Measurements from ENCODE around the gene PMEPA1. TPM values are rescaled to one million over a fixed set of nuclear protein-coding genes. Genes with fewer than 3 reads are reported as not detected.

Gene PMEPA1
- total and polyA plus RNA-seq, 3 experiments from 2014 or later, result 0.30 to 4.4 (median 3.8) TPM

DNA sequence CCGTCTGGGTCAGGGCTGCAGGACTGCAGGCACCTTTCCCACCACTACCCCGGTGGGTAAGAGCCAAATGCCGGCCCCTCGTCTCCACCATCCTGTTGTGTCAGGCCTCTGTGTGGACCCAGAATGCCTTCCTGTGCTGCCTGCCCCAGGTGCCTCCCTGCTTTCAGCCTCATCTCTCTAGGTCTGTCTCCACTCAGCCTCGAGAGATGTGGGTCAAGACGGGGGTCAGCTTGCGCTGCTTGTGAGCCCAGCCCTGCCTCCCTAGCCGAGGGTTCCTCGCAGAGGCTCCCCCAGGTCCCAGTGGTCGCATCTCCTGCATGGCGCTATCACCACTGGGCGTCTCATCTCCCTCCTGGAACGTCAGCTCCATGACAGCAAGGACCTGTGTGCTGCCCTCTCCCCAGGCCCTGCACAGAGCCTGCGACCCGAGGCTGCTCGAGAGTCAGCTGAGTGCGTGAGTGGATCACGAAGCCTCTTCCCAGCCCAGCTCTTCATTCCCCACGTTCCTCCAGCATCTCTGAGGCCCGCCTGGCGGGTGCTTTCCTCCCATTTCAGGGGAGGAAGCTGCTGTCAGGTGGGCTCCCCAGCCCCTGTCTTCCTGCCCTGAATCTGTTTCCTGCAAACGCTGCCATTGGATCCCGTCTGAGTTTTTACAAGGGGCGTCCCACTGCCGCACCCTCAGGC lies 50.8 kb downstream of the PMEPA1 start:
- POLR2A ChIA-PET, result interaction anchor here (0.5 kb wide), 1 partner anchor 26 kb away, joined by 4 read pairs; no protein-coding TSS in a partner anchor
- Histone ChIP-seq H3K4me1 (ENCODE audit: insufficient read depth, low read length) (peaks cover 22% of the 10 kb centered on the region), H3K27me3 (ENCODE audit: insufficient read depth, low read length, poor library complexity, severe bottlenecking) (no peaks in the 10 kb centered on the region), H3K4me3 (ENCODE audit: low read length) (no peak overlapping the region), H3K9me3 (ENCODE audit: low read length) (no peaks in the 10 kb centered on the region), H3K27ac (ENCODE audit: low read depth, low read length) (no peak overlapping the region), H3K36me3 (ENCODE audit: insufficient read depth, low read length) (no peaks in the 10 kb centered on the region)
- CTCF ChIA-PET, result interaction anchor here (1.4 kb wide), 1 partner anchor 61 kb away, joined by 5 read pairs; no protein-coding TSS in a partner anchor
- H3K36me3 Mint-ChIP-seq, result peaks cover 0 to 11% (median 0%) of the 10 kb centered on the region in 3 donors
- H3K4me1 Mint-ChIP-seq, result peaks cover 15 to 40% (median 22%) of the 10 kb centered on the region in 3 donors
- no peaks in the 10 kb centered on the region for H3K9me3 Mint-ChIP-seq
- H3K4me3 Mint-ChIP-seq, result no peak overlapping the region
- H3K27me3 Mint-ChIP-seq, result peaks cover 0 to 2% of the 10 kb centered on the region in 2 donors
- H3K27ac Mint-ChIP-seq, result peak overlapping the region in 2 of 8 donors; percentile 22 to 90
- peak in 1 of 5 donors; percentile 41 for DNase-seq

DNA sequence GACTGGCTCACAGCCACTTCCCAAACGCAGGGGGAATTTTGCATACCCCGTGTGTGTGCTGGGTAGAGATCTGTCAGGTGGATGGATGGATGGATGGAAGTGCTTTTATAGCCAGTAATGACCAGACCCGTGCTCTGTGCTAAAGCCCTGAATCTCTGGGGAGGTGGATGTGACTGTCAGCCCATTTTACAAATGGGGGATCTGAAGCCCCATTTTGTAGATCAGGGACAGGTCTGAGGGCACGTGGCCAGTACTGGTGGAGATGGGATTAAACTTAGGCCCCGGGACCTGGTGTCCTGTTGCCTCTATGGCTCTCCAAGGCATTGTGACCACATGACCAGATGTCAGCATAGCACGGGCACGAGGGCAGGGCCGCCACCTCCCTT lies 51.4 kb downstream of the PMEPA1 start:
- POLR2A ChIA-PET, result no interaction called here
- H3K27me3 ChIP-seq (ENCODE audit: insufficient read depth, low read length, poor library complexity, severe bottlenecking), result no peaks in the 10 kb centered on the region
- no peaks in the 10 kb centered on the region for H3K9me3 ChIP-seq (ENCODE audit: low read length)
- peak overlapping the region in 5 of 8 donors; percentile 7 to 86 (median 68) for H3K27ac Mint-ChIP-seq
- H3K4me1 ChIP-seq (ENCODE audit: insufficient read depth, low read length), result peaks cover 22% of the 10 kb centered on the region
- H3K9me3 Mint-ChIP-seq, result no peaks in the 10 kb centered on the region
- peak overlapping the region in 4 of 7 donors; percentile 59 to 75 (median 61) for H3K4me3 Mint-ChIP-seq
- H3K27ac ChIP-seq (ENCODE audit: low read depth, low read length), result no peak overlapping the region
- no peaks in the 10 kb centered on the region for H3K36me3 ChIP-seq (ENCODE audit: insufficient read depth, low read length)
- CTCF ChIA-PET, result no interaction called here
- H3K27me3 Mint-ChIP-seq, result peaks cover 0 to 4% of the 10 kb centered on the region in 2 donors
- peaks cover 15 to 41% (median 22%) of the 10 kb centered on the region in 3 donors for H3K4me1 Mint-ChIP-seq
- H3K4me3 ChIP-seq (ENCODE audit: low read length), result no peak overlapping the region
- peaks cover 0 to 11% (median 0%) of the 10 kb centered on the region in 3 donors for H3K36me3 Mint-ChIP-seq
- peak in 1 of 5 donors; percentile 42 for DNase-seq

DNA sequence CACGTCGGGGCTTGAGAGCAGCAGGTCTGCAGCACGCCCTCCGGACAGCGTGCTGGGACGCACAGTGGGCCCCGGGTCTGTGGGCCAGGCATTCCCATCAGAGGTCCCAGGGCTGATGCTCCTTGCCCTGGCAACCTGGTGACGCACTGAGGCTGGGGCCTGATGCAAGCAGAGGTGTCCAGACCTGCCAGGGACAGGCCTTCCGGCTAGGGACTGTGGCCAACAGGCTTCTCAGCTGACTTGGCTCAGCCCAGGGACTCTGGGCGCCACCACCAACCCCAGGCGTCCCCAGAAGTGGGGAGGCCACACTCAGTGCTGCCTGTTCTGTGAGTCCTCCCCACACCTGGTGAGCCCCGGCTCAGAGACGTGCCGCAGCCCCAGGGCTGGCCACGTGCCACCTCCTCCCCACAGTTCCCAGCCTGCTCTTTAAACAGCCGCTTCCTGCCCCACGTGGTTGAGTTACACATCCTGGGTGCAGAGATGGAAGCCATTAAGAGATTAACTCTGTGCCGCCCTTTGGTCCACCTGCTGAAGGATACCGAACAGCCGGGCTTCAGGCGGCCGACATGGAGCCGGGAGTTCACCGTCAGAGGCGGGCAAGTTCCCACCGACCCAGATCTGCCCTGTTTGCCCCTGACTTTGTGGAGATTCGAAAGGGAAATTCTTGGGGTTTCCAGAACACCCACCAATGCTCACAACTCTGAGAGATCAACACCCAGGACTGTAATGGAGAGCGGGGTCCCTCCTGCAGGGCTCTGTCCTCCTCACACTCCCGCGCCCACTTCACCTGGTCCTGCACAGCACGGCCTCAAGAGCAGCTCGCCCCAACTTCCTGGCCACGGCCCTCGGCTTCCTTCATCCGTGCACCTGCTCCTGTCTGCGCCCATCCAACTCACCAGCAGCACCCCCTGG lies 52.0 kb downstream of the PMEPA1 start:
- Mint-ChIP-seq H3K9me3 (no peaks in the 10 kb centered on the region), H3K4me1 (peaks cover 15 to 41% (median 22%) of the 10 kb centered on the region in 3 donors), H3K36me3 (peaks cover 0 to 11% (median 0%) of the 10 kb centered on the region in 3 donors), H3K4me3 (peak overlapping the region in 6 of 7 donors; percentile 28 to 81 (median 61)), H3K27ac (peak overlapping the region in 7 of 8 donors; percentile 7 to 93 (median 68)), H3K27me3 (peaks cover 0 to 4% of the 10 kb centered on the region in 2 donors)
- Histone ChIP-seq H3K27me3 (ENCODE audit: insufficient read depth, low read length, poor library complexity, severe bottlenecking) (no peaks in the 10 kb centered on the region), H3K4me3 (ENCODE audit: low read length) (no peak overlapping the region), H3K4me1 (ENCODE audit: insufficient read depth, low read length) (peaks cover 22% of the 10 kb centered on the region), H3K27ac (ENCODE audit: low read depth, low read length) (no peak overlapping the region), H3K9me3 (ENCODE audit: low read length) (no peaks in the 10 kb centered on the region), H3K36me3 (ENCODE audit: insufficient read depth, low read length) (no peaks in the 10 kb centered on the region)
- ChIA-PET POLR2A (no interaction called here), CTCF (interaction anchor here (1.0 to 1.8 kb wide), 2 partner anchors 35 to 62 kb away, joined by 3 to 7 read pairs; no protein-coding TSS in a partner anchor)
- DNase-seq, result peak; percentile 18 to 75 (median 53)

DNA sequence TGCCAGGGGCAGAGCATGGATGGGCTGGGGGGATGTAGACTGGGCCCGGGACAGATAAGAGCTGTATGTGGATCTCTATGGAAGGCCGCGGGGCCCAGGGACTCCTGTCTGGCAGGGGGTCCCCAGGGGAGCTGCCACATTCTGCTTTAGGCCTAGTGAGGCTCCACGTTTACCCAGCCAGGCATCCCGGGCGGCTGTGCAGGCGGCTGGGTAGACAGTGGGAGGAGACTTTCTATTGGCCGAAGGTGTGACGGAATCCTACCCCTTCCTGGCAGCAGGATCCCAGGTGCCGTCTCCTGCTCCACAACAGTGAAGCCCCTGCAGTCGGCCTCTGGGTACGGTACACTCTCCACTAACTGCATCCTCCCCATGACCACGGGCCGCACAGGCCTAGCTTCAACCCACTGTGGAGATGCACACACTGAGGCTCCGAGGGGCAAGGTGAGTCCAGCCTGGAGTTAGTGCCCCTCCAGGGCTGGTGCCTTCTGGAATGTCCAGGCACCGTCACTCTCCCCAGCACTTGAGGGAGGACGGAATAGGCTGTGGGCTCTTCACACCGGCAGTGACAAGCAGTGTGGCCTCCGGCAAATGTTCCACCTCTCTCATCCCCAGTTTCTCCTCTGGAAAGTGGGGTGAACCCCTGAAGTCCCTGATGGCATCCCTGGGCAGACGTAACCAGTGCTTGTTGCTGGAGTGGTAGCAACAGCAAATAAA lies 52.8 kb downstream of the PMEPA1 start:
- Mint-ChIP-seq H3K9me3 (no peaks in the 10 kb centered on the region), H3K4me3 (peak overlapping the region in 1 of 7 donors; percentile 44), H3K27me3 (peaks cover 0 to 4% of the 10 kb centered on the region in 2 donors), H3K4me1 (peaks cover 15 to 41% (median 22%) of the 10 kb centered on the region in 3 donors), H3K27ac (peak overlapping the region in 2 of 8 donors; percentile 6 to 64), H3K36me3 (peaks cover 0 to 14% (median 0%) of the 10 kb centered on the region in 3 donors)
- Histone ChIP-seq H3K27ac (ENCODE audit: low read depth, low read length) (no peak overlapping the region), H3K27me3 (ENCODE audit: insufficient read depth, low read length, poor library complexity, severe bottlenecking) (no peaks in the 10 kb centered on the region), H3K9me3 (ENCODE audit: low read length) (no peaks in the 10 kb centered on the region), H3K4me1 (ENCODE audit: insufficient read depth, low read length) (peaks cover 22% of the 10 kb centered on the region), H3K36me3 (ENCODE audit: insufficient read depth, low read length) (no peaks in the 10 kb centered on the region), H3K4me3 (ENCODE audit: low read length) (no peak overlapping the region)
- DNase-seq, result peak in 1 of 5 donors; percentile 44
- CTCF ChIA-PET, result interaction anchor here (1.0 to 1.8 kb wide), 2 partner anchors 35 to 61 kb away, joined by 3 to 7 read pairs; no protein-coding TSS in a partner anchor
- POLR2A ChIA-PET, result no interaction called here

DNA sequence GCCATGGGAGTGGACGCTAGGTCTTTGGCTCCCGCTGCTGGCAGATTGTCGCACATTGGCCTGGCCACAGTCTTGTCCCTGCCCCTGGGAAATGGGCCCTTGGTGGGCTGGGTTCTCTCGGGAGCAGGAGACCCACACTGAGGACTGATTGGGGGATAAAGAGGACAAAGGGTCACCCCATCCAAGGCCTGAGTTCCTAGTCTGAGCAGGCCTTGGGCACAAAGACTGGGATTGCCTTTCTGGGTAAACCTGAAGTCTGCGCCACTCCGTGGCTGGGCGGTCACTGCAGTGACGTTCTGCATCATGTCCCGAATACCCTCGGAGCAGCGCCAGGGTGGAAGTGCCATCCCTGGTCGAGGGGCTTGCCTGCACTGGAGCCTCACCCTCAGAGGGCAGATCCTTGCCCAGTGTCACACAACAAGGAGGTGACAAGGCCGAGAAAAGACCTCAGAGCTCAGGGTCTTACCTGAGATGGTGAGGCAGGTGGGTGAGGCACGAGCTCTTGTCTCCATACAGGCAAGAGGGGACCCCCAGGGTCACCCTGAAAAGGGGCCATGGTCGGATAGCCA lies 53.5 kb downstream of the PMEPA1 start:
- Mint-ChIP-seq H3K27me3 (peaks cover 0 to 4% of the 10 kb centered on the region in 2 donors), H3K4me3 (peak overlapping the region in 1 of 7 donors; percentile 44), H3K9me3 (no peaks in the 10 kb centered on the region), H3K4me1 (peaks cover 15 to 41% (median 22%) of the 10 kb centered on the region in 3 donors), H3K27ac (peak overlapping the region in 1 of 8 donors; percentile 64), H3K36me3 (peaks cover 0 to 19% (median 0%) of the 10 kb centered on the region in 3 donors)
- H3K4me1 ChIP-seq (ENCODE audit: insufficient read depth, low read length), result peaks cover 22% of the 10 kb centered on the region
- no peak overlapping the region for H3K4me3 ChIP-seq (ENCODE audit: low read length)
- CTCF ChIA-PET, result interaction anchor here (1.8 to 3.7 kb wide), 2 partner anchors 35 to 60 kb away, joined by 7 to 45 read pairs; partner anchors contain the start of gene ZBP1
- H3K9me3 ChIP-seq (ENCODE audit: low read length), result no peaks in the 10 kb centered on the region
- H3K27me3 ChIP-seq (ENCODE audit: insufficient read depth, low read length, poor library complexity, severe bottlenecking), result no peaks in the 10 kb centered on the region
- no peak overlapping the region for H3K27ac ChIP-seq (ENCODE audit: low read depth, low read length)
- POLR2A ChIA-PET, result interaction anchor here (1.5 kb wide), 1 partner anchor 28 kb away, joined by 6 read pairs; no protein-coding TSS in a partner anchor
- DNase-seq, result peak in 1 of 5 donors; percentile 33
- no peaks in the 10 kb centered on the region for H3K36me3 ChIP-seq (ENCODE audit: insufficient read depth, low read length)

DNA sequence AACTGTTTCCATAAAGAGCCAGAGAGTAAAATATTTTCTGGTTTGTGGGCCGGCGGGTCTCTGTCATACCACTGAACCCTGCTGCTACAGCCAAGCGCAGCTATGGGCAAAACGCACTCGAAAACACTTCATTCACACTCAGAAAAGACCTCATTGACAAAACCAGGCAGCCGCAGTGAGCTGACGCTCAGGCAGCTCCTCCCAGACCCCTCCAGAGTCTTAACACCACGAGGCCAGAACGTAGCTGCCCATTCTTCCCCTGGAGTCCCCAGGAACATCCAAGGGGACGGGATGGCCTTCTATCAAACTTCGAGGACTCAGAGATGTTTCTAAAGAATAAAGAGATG lies 54.0 kb downstream of the PMEPA1 start:
- H3K27me3 Mint-ChIP-seq, result peaks cover 0 to 4% of the 10 kb centered on the region in 2 donors
- H3K27ac Mint-ChIP-seq, result no peak overlapping the region
- Histone ChIP-seq H3K4me3 (ENCODE audit: low read length) (no peak overlapping the region), H3K9me3 (ENCODE audit: low read length) (no peaks in the 10 kb centered on the region), H3K27me3 (ENCODE audit: insufficient read depth, low read length, poor library complexity, severe bottlenecking) (no peaks in the 10 kb centered on the region), H3K4me1 (ENCODE audit: insufficient read depth, low read length) (peaks cover 22% of the 10 kb centered on the region), H3K36me3 (ENCODE audit: insufficient read depth, low read length) (no peaks in the 10 kb centered on the region), H3K27ac (ENCODE audit: low read depth, low read length) (no peak overlapping the region)
- no peak for DNase-seq
- CTCF ChIA-PET, result interaction anchor here (0.9 to 3.7 kb wide), 5 partner anchors 34 to 553 kb away, joined by 3 to 45 read pairs (median 3); partner anchors contain the start of gene ZBP1
- H3K4me1 Mint-ChIP-seq, result peaks cover 15 to 41% (median 21%) of the 10 kb centered on the region in 3 donors
- H3K36me3 Mint-ChIP-seq, result peaks cover 0 to 19% (median 0%) of the 10 kb centered on the region in 3 donors
- no peaks in the 10 kb centered on the region for H3K9me3 Mint-ChIP-seq
- peak overlapping the region in 1 of 7 donors; percentile 54 for H3K4me3 Mint-ChIP-seq
- POLR2A ChIA-PET, result interaction anchor here (1.5 kb wide), 1 partner anchor 28 kb away, joined by 6 read pairs; no protein-coding TSS in a partner anchor

All from CD8-positive, alpha-beta memory T cell (primary cell).